ES-I3 (cell line): ENCODE results near the gene RTL1.

ENCODE experiments used
- H3K36me3 ChIP-seq: 2 replicates; pipeline ENCODE4 v1.6.1; 2013; ENCODE audit warnings: mild to moderate bottlenecking, low read length, control low read depth, moderate library complexity; ENCODE audit not compliant: insufficient read depth
- H3K4me1 ChIP-seq: 2 replicates; pipeline ENCODE4 v1.6.1; 2013; ENCODE audit warnings: mild to moderate bottlenecking, control low read depth, low read length; ENCODE audit not compliant: insufficient read depth
- H3K9ac ChIP-seq: 2 replicates; pipeline ENCODE4 v1.6.1; 2013; ENCODE audit warnings: low read depth, mild to moderate bottlenecking, low read length, moderate library complexity
- H3K9me3 ChIP-seq: 2 replicates; pipeline ENCODE4 v1.6.1; 2013; ENCODE audit warnings: mild to moderate bottlenecking, low read length, moderate library complexity; ENCODE audit not compliant: control insufficient read depth, insufficient read depth

RTL1 gene

DNA sequence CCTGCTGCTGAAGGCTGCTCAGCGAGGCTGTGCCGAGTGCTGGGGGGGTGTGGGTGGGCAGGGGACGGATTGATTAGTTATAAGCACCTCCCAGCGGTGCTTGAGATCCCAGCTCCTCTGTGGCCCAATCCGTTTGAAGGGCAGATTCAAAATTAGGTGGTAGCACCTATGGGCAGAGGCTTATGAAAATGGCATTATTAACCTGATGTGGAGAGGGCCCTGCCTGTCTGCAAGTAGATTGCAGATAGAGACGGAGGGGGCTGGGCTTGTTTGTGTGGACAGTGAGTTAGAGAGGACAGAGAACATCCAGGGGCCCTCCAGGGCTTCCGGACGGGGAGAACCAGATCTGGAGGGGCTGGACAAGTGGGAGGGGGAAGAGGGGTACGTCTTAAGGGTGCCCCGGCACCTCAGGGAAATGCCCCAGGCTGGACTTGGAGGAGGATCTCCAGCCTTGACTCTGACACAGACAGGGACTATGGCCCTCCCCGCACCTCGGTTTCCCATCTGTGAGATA is at the start of gene RTL1:
TSS of gene RTL1 (minus strand) at position 51 of the 514 bp plus-strand sequence. CDS start 18,934 bp downstream, outside the sequence.
- Histone ChIP-seq H3K9me3 (no peaks in the 10 kb centered on the region; the same call in 1 of the 2 replicates), H3K4me1 (no peaks in the 10 kb centered on the region; the same call in 1 of the 2 replicates), H3K36me3 (no peaks in the 10 kb centered on the region), H3K9ac (no peak within 1 kb of the TSS; the same call in 1 of the 2 replicates)

DNA sequence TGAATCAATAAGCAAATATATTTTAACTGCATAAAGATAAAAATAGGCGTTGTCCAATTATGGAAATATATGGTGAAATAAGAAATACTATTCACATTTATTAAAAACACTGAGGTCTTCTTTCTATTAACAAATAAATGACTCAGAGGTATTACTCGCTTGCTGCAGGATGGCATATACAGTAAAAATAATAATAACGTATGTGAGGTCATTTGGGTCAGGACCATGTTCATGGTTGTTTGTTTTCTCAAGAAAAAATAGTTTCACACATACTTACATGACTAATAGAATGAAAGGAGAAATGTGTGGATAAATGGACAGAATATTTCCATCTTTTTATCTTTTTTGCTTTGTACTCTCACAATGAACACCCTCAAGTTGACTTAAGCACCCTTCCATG is 46.5 kb upstream of the RTL1 start:
- H3K4me1 ChIP-seq: no peaks in the 10 kb centered on the region
- no peaks in the 10 kb centered on the region for H3K9me3 ChIP-seq
- no peak overlapping the region for H3K9ac ChIP-seq
- H3K36me3 ChIP-seq: no peaks in the 10 kb centered on the region

DNA sequence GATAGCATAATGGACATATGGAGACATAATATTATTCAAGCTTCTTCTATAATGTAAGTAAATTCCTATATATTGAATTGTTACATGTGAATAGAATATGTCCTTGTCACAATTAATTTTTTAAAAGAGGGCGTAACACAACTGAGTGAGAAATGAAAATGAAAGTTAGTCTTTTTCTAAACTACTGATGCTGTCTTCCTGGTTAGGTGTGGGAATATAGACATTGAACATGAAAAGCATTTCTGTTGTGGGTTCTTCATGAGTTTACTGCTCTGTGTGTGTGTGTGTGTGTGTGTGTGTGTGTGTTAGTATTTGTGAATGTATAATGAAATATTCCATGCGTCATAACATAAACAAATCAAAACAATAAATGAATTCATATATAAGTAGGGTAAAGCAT is 40.5 kb upstream of the RTL1 start:
- Histone ChIP-seq H3K9ac (no peak overlapping the region), H3K9me3 (no peaks in the 10 kb centered on the region), H3K4me1 (no peaks in the 10 kb centered on the region), H3K36me3 (no peaks in the 10 kb centered on the region)

DNA sequence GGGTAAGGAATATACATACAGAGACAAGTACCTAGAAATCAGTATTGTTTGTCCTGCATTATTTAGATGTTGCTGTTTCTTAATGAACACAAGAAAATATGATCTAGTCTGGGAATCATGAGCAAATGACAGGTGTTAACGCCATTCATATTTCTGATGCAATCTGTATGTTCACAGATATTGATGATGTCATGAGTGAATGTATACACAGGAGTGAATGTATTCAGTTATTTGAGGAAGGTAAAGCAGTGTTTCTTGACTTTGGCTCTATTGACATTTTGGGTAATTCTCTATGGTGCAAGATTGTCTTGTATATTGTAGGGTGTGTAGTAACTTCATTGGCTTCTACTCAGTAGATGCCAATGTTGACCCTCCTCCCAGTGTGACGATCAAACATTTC is 26.7 kb upstream of the RTL1 start:
- H3K9ac ChIP-seq: no peak overlapping the region
- no peaks in the 10 kb centered on the region for H3K4me1 ChIP-seq
- no peaks in the 10 kb centered on the region for H3K36me3 ChIP-seq
- H3K9me3 ChIP-seq: no peaks in the 10 kb centered on the region; the same call in 1 of the 2 replicates

DNA sequence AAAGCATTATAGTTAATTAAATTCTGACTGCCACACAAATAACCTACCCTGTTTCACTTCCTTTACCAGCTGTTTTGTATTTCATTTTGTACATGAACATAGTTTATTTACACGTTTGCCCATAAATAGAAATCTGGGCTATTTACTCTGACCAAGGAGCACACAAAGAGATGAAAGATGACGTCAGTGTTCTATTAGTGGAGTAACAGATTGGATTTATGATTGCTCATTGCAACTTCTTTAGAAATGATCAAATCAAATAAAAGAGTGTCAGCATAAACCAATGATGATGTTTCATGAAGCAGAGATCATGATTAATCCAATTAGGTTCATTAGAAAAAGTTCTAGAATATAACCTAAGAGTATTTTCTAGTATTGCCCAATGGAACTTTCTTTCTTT is 12.0 kb upstream of the RTL1 start:
- no peaks in the 10 kb centered on the region for H3K9me3 ChIP-seq
- no peaks in the 10 kb centered on the region for H3K36me3 ChIP-seq
- H3K9ac ChIP-seq: no peak overlapping the region

DNA sequence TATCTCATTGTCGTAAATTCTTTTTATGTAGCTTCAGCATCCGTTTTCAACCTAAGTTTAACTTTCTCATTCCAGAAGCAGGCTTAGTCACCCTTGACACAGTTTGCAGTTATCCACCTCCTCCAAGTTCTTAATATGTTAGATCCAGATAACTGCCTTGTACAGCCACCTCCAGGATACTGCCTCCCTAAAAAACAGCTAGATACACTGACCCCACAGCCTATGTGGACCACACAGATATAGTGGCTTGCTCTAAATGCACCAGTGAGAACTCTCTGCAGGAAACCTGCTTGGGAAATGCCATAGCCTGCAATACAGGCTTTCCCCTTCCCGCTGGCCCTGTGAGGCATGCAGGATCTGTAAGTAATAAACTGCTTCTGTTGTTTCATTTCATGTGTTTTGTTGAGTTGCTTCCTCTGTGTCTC is 11.1 kb upstream of the RTL1 start:
- no peaks in the 10 kb centered on the region for H3K36me3 ChIP-seq
- no peaks in the 10 kb centered on the region for H3K4me1 ChIP-seq
- no peaks in the 10 kb centered on the region for H3K9me3 ChIP-seq
- no peak overlapping the region for H3K9ac ChIP-seq

More for the DNA sequence above, 12.0 kb upstream of the RTL1 start:
- H3K4me1 ChIP-seq: no peaks in the 10 kb centered on the region

DNA sequence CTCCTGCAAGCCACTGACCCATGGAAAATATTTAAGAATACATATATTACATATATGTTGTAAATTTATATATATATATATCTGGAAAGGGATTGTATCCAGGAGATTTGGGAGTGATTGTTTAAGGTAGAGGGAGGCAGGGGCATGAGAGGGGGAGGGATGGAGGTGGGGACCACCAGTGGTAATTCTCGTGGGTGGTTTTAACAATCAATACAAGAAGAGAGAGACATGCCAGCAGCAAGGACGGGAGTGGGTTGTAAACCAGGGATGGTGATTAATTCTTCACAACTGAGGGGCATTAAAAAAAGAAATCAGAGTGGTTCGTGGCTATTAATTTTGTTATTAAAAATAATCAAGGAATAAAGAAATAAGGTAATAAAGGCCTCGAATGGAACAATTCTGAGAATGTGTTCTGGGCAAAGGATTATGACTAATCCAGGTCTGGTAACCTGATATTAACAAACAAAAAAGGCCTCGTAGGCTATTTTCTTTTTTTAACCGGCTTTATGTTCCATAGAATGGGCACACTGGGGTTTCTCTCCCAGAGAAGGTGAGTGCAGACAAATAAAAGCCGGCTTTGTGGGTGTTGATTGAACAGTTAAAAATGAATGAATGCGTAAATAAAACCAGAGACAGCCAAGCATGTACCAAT is 8.3 kb upstream of the RTL1 start:
- H3K36me3 ChIP-seq: no peaks in the 10 kb centered on the region
- no peaks in the 10 kb centered on the region for H3K9me3 ChIP-seq
- H3K4me1 ChIP-seq: no peaks in the 10 kb centered on the region
- no peak overlapping the region for H3K9ac ChIP-seq

DNA sequence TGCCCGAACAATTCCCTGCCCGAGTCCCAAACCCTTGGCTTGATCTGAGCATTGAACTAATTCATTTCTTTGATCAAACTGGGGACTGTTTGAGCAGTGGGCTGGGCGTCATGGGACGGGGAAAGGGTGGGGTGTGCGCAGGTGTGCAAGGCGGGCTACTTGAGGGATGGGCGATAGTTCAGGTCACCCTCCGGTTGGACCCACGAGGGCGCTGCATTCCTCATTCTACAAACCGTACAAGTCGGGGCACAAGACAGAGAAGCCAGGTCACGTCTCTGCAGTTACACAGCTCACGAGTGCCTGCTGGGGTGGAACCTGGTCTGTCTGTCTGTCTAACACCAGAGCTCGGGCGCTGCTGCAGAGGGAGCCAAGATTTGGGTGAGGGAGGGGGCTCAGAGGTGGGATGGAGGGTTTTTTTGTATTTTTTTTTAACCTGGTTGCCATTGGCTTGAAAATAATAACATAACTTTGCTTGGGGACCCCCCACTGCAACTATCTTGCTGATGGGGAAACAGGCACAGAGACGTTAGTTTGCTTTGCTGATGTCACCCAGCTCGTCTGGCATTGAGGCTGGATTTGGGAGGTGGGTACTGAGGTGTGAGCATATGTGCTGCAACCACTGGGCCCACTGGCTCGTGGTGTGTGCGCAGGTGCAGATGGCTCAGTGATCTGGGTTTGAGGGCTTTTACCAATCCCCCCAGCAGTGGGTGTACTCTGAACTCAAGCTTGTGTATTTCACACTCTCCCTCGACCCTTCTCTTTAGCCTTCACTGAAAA is 7.6 kb upstream of the RTL1 start:
- no peak overlapping the region for H3K9ac ChIP-seq

DNA sequence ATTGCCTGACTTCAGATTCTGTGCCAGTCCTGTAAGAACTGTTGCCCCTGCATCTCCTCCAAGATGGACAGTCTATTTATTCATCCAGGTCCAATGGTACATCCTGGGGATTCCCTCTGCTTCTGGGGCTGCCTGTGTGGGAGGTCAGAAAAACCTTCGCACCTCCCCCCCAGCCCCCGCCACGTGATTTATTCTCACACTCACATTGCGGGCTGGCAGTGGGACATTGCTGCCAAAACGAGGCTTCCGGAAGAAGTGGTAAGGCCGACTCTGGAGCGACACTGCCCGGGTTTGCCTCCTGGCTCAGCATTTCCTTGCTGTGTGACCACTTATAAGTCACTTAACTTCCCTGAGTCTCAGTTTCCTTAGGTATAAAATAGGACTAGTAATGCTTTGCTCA is 5.9 kb upstream of the RTL1 start:
- H3K9ac ChIP-seq: no peak overlapping the region
- H3K9me3 ChIP-seq: no peaks in the 10 kb centered on the region
- no peaks in the 10 kb centered on the region; the same call in 1 of the 2 replicates for H3K4me1 ChIP-seq
- no peaks in the 10 kb centered on the region for H3K36me3 ChIP-seq

More for the DNA sequence above, 7.6 kb upstream of the RTL1 start:
- H3K9me3 ChIP-seq: no peaks in the 10 kb centered on the region
- H3K4me1 ChIP-seq: no peaks in the 10 kb centered on the region
- H3K36me3 ChIP-seq: no peaks in the 10 kb centered on the region

DNA sequence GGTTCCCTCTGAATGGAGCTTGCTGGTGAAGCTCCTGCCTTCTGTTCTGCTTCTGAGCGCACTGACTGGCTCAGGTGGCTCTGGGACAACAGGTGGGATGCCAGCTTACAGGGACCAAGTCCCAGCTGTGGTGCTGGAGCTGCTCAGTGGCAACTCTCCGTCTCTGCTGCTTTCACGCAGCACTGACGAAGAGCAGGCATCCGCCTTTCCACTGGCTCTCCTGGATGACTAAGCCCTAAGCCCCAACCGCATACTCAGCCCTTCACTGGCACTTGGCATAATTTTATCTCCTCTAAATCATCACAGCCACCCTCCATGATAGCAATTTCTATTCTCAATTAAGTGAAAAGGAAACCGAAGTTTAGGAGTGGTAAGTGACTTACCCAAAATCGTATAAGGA is 3.7 kb upstream of the RTL1 start:
- no peaks in the 10 kb centered on the region; the same call in 1 of the 2 replicates for H3K4me1 ChIP-seq
- H3K9ac ChIP-seq: no peak overlapping the region
- no peaks in the 10 kb centered on the region for H3K9me3 ChIP-seq
- no peaks in the 10 kb centered on the region for H3K36me3 ChIP-seq

DNA sequence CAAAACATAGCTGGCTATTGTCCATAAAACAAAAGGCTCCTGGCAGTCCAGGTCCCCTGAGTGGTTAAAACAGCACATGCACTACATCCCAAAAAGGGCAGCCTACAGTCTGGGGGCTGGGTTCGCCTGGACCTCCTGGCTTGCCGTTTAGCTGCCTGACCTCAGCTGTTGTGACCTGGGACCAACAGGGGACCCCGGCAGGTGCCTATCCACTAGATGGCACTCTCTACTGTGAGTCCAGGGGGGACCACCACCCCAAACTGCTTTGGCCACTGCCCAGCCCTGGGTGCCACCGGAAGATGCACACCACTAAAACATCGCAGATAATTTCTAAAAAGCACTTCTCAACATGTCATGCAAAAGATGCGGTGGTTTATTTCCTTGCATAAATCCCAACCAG is 2.9 kb upstream of the RTL1 start:
- H3K36me3 ChIP-seq: no peaks in the 10 kb centered on the region
- no peaks in the 10 kb centered on the region; the same call in 1 of the 2 replicates for H3K9me3 ChIP-seq
- H3K4me1 ChIP-seq: no peaks in the 10 kb centered on the region; the same call in 1 of the 2 replicates
- no peak overlapping the region for H3K9ac ChIP-seq

DNA sequence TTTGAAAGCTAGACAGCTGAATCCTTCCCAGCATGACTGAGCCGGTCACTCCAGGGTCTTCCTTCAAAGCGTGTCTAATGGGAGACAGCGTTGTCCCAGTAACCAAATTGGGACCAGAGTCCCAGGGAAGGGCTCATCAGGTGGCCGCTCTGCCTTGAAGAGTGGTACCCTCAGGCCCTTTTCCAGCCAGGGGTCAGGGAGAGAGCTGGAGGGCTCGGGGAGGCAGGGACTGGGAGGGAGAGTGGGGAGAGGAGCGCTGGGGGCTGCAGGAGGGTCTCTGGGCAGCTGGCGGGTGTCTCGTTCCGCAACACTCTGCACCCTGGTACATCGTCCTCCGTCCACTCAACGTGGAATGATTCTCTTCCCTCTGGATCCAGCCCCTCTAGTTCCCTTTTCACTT is 1.6 kb upstream of the RTL1 start:
- H3K4me1 ChIP-seq: no peaks in the 10 kb centered on the region; the same call in 1 of the 2 replicates
- peak overlapping the region; percentile 42; the same call in 1 of the 2 replicates for H3K9ac ChIP-seq
- no peaks in the 10 kb centered on the region for H3K36me3 ChIP-seq
- no peaks in the 10 kb centered on the region; the same call in 1 of the 2 replicates for H3K9me3 ChIP-seq

DNA sequence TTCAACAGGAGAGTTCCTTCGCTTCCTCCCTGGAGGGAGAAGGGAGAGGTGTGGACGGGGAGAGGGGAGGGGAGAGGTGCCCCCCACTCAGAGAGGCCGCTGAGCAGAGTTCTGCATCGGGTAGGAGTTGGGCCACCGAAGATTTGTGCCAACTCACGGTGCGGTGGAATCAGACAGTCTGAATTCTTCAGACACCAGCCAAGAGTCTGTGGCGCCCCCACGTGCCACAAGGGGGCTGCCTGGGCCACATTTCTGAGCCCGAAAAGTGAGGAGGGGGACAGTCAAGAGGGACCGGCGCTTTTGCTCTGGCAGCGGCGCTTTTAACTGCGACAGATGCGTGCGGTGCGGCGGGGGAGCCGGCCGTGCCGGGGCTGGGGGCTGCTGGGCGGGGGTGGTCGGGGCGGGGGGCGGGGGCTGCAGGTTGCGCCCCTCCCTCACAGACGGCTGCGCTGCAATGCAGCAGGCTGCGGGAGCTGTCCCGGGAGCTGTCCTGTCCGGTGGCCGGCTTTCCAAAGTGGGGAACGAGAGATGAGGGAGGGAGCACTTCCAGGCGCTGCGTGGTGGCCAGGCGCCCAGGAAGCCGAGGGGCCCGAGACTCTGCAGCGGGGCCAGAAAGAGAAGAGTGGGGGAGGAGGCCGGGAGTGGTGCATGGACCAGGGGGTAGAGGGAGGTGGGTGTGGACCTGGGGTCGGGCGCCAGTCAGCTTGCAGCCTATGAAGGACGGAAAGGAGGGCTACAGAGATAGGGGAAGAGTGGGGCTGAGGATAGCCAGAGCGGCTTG is 975 bp upstream of the RTL1 start:
- H3K36me3 ChIP-seq: no peaks in the 10 kb centered on the region
- H3K9ac ChIP-seq: peak overlapping the region; percentile 42; the same call in 1 of the 2 replicates

DNA sequence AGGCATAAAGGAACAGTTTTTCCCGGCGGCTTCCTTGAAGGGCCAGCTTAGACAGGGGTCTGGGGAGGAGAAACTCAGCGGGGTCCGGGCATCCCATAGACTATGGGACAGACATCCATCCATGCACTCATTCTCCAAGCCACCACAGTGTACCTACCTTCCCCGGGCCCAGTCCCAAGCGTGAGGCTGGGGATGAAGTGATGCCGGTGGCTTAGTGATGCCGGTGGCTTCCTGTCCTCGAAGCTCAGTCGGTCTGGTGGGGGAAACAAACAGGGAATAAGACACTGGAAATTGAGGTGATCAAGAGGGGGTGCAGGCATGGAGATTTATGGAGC is 421 bp downstream of the RTL1 start:
- Histone ChIP-seq H3K9me3 (no peaks in the 10 kb centered on the region; the same call in 1 of the 2 replicates), H3K4me1 (no peaks in the 10 kb centered on the region; the same call in 1 of the 2 replicates), H3K9ac (no peak overlapping the region), H3K36me3 (no peaks in the 10 kb centered on the region)

More for the DNA sequence above, 975 bp upstream of the RTL1 start:
- no peaks in the 10 kb centered on the region; the same call in 1 of the 2 replicates for H3K9me3 ChIP-seq
- no peaks in the 10 kb centered on the region; the same call in 1 of the 2 replicates for H3K4me1 ChIP-seq
